ENCODE measurements around the gene WNT1. TPM values are rescaled to one million over a fixed set of nuclear protein-coding genes. Genes with fewer than 3 reads are reported as not detected.
A peak's percentile ranks its signal among the peaks of the same experiment; 100 is the strongest.

Gene WNT1
- total RNA-seq, 2 experiments from 2014 or later, result not detected

DNA sequence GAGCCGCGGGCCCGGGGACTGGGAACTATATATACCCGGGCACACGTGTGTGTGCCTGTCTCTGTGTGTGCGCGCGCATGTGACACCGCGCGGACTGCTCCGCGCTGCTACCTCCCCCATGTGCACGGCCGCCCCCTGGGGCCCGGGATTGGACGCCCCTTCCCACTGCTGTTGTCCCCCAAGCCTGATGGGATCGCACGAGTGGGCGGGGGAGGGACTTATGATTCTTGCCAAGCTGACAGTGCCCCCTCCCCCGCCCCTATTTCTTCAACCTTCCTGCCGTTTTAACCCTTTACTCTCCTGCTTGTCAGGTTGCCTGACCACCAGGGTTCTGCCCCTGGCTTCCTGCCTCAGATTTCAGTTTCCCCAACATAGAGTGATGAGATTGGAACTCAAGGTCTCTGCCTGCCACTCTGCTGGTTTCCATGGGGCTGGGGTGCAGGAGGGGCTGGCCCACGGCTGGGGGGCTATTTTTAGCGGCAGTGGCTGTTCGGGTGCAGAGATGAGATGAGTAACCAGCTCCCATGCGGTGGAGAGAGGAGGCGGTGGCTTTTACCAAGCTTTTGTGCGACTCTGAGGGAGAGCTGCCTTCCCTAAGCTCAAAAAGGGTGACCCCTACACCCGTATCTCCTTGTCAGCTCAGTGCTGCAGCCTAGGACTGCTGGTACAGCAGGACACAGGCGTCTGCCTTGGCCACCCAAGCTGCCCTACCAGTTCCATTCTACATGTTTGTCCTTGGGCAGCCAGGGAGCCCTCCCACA lies 21.4 kb downstream of the WNT1 start, which contains the start of gene DDN:
Gene DDN, minus strand, starts transcription at position 5 of the 761 bp plus-strand sequence. CDS start 88 bp downstream, outside the sequence.
- H3K4me1 Mint-ChIP-seq (ENCODE audit: low read depth), result peaks cover 28% of the 10 kb centered on the region
- H3K4me3 Mint-ChIP-seq, result peak within 1 kb of the TSS; percentile 70
- TF ChIP-seq, protein P1, sequence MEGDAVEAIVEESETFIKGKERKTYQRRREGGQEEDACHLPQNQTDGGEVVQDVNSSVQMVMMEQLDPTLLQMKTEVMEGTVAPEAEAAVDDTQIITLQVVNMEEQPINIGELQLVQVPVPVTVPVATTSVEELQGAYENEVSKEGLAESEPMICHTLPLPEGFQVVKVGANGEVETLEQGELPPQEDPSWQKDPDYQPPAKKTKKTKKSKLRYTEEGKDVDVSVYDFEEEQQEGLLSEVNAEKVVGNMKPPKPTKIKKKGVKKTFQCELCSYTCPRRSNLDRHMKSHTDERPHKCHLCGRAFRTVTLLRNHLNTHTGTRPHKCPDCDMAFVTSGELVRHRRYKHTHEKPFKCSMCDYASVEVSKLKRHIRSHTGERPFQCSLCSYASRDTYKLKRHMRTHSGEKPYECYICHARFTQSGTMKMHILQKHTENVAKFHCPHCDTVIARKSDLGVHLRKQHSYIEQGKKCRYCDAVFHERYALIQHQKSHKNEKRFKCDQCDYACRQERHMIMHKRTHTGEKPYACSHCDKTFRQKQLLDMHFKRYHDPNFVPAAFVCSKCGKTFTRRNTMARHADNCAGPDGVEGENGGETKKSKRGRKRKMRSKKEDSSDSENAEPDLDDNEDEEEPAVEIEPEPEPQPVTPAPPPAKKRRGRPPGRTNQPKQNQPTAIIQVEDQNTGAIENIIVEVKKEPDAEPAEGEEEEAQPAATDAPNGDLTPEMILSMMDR (IDR thresholded peaks at IDR 0.05), result no peak
- ChIA-PET POLR2A (interaction anchor here (0.6 to 3.7 kb wide), 12 partner anchors 11 to 623 kb away, joined by 3 to 14 read pairs (median 4); partner anchors contain the start of genes PRKAG1 and WNT1), CTCF (interaction anchor here (0.9 to 21.6 kb wide), 10 partner anchors 10 to 147 kb away, joined by 3 to 896 read pairs (median 9); partner anchors contain the start of genes ARF3, DDX23, WNT1 and WNT10B)
- ATAC-seq (peak; percentile 67), DNase-seq (peak; percentile 82)
- H3K36me3 Mint-ChIP-seq (ENCODE audit: low read depth), result peaks cover 37% of the 10 kb centered on the region
- intact Hi-C loops (cut with micrococcal nuclease), result loop anchor here (5.0 kb wide), 1 partner anchor 93 kb away; the partner anchor contains the start of gene DHH
- H3K27ac Mint-ChIP-seq, result peak within 1 kb of the TSS; percentile 31
- peaks cover 27% of the 10 kb centered on the region for H3K27me3 Mint-ChIP-seq
- H3K9me3 Mint-ChIP-seq, result no peaks in the 10 kb centered on the region

DNA sequence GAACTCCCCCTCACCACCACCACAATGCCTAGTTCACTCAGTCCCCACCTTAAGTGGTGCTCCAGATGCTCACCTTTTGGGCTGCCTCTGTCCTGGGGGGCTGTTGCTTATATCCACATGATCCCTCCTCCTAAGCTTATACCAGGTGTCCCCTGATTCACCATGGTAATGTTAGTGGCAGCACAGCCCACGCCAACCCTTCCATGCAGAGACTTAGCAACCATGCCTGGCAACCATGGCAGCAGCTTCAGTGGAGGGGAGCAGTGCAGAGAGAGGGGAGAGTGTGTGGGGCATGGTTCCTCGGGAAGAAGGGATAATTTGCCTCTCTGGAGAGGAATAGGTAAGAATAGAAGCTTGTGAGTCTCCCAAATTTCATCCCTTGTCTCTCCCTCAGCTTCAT lies 22.2 kb downstream of the WNT1 start:
- TF ChIP-seq, protein P1 (IDR thresholded peaks at IDR 0.05), result no peak

DNA sequence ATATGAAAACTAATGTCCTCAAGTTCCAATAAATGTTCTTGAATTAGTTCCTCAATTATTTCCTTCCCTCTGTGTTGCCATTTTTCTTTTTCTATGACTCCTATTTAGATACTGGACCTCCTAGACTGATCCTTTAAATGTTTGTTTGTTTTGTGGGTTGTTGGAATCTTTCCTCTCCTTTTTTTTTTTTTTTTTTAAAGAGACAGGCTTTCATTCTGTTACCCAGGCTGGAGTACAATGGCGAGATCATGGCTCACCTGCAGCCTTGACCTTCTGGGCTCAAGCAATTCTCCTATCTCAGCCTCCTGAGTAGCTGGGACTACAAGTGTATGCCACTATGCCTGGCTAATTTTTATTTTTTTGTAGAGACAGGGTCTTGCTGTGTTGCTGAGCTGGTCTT lies 30.8 kb downstream of the WNT1 start:
- ChIA-PET POLR2A (no interaction called here), CTCF (interaction anchor here (0.8 to 2.0 kb wide), 6 partner anchors 9 to 21 kb away, joined by 3 to 7 read pairs (median 4); partner anchors contain the start of gene DDN)
- H3K27me3 Mint-ChIP-seq, result no peaks in the 10 kb centered on the region
- no peaks in the 10 kb centered on the region for H3K4me1 Mint-ChIP-seq (ENCODE audit: low read depth)
- ATAC-seq (no peak), DNase-seq (no peak)
- H3K27ac Mint-ChIP-seq, result no peak overlapping the region
- H3K4me3 Mint-ChIP-seq, result no peak overlapping the region
- TF ChIP-seq, protein P1 (IDR thresholded peaks at IDR 0.05), result no peak
- H3K9me3 Mint-ChIP-seq, result no peaks in the 10 kb centered on the region
- peaks cover 42% of the 10 kb centered on the region for H3K36me3 Mint-ChIP-seq (ENCODE audit: low read depth)
- intact Hi-C loops (cut with micrococcal nuclease), result no loop called here

More for the DNA sequence above, 22.2 kb downstream of the WNT1 start:
- POLR2A ChIA-PET, result interaction anchor here (0.8 to 3.7 kb wide), 9 partner anchors 11 to 88 kb away, joined by 3 to 14 read pairs (median 4); partner anchors contain the start of genes PRKAG1 and WNT1
- CTCF ChIA-PET, result interaction anchor here (0.9 to 21.6 kb wide), 10 partner anchors 9 to 148 kb away, joined by 3 to 896 read pairs (median 9); partner anchors contain the start of genes ARF3, DDX23, WNT1 and WNT10B
- H3K9me3 Mint-ChIP-seq, result no peaks in the 10 kb centered on the region
- ATAC-seq (no peak), DNase-seq (no peak)
- peaks cover 26% of the 10 kb centered on the region for H3K4me1 Mint-ChIP-seq (ENCODE audit: low read depth)
- peaks cover 22% of the 10 kb centered on the region for H3K27me3 Mint-ChIP-seq
- H3K27ac Mint-ChIP-seq, result no peak overlapping the region
- intact Hi-C loops (cut with micrococcal nuclease), result no loop called here
- H3K4me3 Mint-ChIP-seq, result no peak overlapping the region
- peaks cover 44% of the 10 kb centered on the region for H3K36me3 Mint-ChIP-seq (ENCODE audit: low read depth)

DNA sequence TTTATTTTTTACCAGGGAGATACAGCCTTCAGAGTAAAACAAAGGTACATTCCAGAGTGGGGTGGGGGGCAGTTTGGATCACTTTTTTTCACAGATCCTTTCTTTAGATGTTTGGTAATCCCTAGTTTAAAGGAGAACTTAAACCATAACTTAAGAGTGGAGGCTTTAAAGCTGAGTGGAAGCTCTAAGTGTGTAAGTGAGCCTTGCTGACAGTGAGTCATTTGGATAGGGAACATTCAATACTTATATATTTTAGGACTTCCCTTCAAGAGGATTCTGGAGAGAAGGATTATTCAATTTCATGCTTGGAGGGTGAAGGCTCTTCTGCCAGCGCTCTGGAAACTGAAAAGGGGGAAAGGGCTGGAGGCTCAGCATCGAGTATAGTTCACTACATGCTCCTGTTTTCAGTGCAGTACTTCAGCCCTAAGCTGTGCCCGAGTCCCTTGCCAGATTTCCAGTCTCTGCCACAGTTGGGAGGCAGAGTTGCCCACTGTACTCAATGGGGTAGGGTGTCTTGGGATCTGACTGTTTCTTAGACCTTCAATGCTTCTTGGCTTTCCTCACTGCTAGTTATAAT lies 32.1 kb downstream of the WNT1 start:
- Mint-ChIP-seq H3K9me3 (no peaks in the 10 kb centered on the region), H3K27me3 (no peaks in the 10 kb centered on the region), H3K36me3 (ENCODE audit: low read depth) (peaks cover 34% of the 10 kb centered on the region), H3K27ac (no peak overlapping the region), H3K4me3 (no peak overlapping the region), H3K4me1 (ENCODE audit: low read depth) (no peaks in the 10 kb centered on the region)
- intact Hi-C loops (cut with micrococcal nuclease), result no loop called here
- ChIA-PET CTCF (interaction anchor here (0.7 to 1.7 kb wide), 5 partner anchors 10 to 119 kb away, joined by 3 to 7 read pairs (median 4); partner anchors contain the start of gene DDN), POLR2A (interaction anchor here (0.6 to 1.2 kb wide), 3 partner anchors 11 to 121 kb away, joined by 3 to 4 read pairs (median 3); partner anchors contain the start of genes DDN and TUBA1B)
- TF ChIP-seq, protein P1 (IDR thresholded peaks at IDR 0.05), result no peak
- DNase-seq, result no peak
- ATAC-seq, result no peak
